Stimulated activated CD4-positive, alpha-beta T cell treated with anti-CD3 and anti-CD28 coated beads, TNF-alpha, amount 100 ng/mL, for 48 hours (primary cell): ENCODE results near the gene PTPRM.

Experiments used
- DNase-seq, 3 donors: peaks; one replicate each; pipeline ENCODE4 v3.0.0-alpha.2; 2020; ENCODE audit warnings: low read depth in 3 of 3

PTPRM gene

DNA sequence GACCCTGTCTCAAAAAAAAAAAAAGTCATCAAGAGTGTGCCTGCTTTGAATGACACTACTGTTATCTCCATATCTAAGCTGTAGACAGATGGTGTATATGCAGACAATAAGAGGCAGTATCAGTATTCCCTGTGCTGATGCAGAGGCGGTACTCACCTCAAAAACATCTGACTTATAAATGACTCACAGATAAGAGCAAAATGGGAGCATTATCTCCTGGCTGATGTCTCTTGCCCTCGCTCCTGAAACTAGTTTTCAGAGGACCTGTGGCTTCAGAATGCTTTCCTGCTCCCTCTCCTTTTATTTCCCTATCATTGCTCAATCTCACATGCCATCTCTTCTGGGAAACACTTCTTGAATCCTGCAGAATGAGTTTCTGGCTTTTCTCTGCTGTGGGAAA, 289.6 kb downstream of the PTPRM start:
- no peak for DNase-seq

DNA sequence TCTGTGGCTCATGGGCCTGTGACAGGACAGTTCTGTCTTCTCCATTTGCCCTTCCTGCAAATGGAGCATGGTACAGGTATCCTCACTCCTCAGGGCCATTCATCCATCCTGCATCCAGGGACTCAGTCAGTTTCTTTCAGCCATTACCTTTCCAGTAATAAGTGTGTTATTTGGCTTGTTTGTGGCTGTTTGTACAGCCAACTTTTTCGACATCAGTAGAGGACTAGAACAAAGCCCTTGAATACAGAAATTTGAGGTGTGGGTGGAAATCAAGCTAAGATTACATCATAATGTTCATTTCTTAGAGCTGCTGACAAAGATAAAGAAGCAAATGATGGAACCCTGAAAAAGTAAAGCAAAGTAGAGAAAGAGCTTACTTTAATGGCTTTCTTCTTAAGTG, 290.4 kb downstream of the PTPRM start:
- no peak for DNase-seq

DNA sequence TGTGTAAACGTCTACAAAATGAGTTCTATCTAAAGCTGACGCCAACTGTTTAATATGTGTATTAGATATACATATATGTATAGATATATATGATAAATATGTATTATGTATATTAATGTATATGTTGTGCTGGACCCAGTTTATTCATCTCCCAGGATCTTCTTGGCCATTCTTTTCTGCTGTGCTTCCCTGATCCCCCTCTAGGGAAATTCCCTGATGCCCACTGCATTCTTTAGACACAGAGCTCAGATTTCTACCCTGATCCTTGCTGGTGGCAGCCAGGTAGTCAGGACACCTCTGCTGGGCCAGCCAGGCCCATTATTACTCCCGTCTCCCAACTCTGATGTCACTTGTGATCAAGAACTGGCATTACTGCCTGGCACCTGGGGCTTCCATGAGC, 292.0 kb downstream of the PTPRM start:
- DNase-seq = no peak

DNA sequence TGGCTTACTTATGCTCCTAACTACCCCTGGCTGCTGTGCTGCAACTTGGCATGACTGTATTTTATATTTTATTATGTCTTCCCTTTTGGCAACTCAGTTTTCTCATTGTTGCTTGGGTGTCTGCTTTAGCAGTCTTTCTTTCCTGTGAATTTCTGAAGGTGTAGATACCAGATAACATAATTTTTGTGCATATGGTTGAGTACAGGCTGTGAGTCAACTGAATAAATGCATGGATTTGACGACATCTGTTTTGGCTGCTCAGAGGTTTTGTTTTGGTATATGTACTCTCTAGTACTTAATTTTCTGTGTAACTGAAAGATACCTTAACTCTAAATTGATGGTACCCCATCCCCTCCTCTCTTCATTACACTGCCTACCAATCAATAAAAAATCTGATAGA, 303.1 kb downstream of the PTPRM start:
- no peak for DNase-seq

DNA sequence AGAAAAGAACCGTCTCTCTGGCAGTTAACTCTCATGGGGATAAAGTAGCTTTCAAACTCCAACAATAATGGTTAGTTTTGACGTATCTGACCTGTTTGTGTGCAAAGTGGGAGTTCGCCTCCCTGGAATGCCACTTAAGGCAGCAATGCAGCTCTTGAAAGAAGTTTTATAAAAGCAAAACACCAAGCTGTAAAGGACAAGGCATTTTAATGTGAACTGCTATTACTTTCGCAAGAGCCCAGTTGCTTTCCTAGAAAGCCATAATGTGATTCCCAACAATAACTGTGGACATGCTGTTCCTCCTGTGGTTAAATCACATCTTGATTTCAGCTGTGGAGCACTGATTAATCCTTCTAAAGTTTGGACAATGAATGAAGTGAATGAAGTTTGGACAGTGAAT, 303.7 kb downstream of the PTPRM start:
- no peak for DNase-seq

DNA sequence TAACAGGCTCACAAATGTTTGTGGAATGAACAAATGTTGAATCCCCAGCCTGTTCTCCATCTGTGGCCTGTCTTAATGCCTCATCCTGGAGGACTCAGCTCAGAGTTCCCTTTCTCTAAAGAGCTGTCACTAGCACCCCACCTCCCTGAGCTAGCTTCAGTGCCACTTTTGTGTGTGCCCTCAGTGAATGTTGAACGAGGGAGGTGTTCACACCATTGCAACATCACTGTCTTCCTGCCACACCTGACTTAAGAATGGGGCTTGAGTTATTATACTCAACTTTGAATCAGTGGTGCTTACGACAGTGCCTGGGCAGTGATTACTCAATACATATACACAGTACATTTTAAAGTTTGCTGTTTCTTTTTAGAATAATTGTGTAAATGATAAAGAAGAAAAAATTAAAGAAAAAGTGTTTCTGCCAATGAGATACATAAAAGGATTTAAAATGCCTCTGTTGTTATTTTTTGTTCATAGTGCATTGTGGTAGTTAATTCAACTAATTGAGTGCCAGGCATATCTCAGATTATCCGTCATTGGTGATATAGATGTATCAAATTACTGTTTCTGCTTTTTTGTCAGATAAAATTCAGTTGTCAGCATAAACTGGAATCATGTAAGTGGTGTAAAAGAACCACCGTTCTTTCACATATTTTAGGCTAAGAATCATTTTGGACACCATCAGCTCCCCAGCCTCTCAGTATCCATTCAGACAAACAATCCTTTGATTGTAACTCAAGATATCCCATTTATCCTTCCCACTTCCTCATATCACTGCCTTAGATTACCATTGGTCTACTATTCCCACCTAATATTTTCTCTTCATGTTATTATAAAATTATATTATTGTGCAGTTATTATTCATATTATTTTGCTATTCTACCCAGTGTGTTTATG, 304.7 kb downstream of the PTPRM start:
- DNase-seq = no peak

DNA sequence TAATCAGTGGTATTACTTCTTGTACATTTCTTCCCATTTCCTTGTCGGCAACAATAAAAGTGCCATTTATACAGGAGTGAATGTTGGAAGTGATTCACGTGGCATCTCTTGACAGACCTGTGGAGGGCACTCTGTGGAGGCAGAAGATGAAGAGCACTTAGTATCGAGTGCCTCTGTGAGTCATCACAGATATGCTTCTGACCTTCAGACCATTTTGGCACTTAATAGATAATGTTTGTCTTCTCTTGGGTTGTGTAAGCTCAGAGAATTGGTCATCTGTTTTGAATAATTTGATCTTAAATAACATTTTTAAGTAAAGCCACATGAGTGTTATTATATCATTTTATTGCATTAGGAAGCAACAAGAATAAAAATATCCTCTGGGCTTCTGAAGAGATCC, 305.5 kb downstream of the PTPRM start:
- DNase-seq = no peak

DNA sequence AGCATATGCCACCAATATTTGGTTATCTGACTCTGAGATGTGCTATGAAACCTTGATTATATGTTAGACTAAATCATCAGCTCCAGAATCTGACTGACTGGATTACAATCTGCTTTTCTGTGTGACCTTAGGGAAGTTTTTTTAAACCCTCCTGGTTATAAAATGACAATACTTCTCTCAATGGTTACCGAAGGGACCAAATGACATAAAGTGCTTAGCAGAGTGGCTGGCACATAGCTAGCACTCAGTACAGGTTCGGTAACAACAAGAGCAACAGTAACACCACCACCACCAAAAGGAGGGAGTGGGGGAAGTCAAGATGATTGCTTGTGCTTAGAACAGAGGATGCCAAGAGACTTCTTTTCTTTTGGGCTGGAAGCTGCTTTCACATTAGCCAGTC, 306.2 kb downstream of the PTPRM start:
- DNase-seq = no peak

- DNase-seq = no peak
Observed at GRCh38 chr18:7876354-7877104, 309.4 kb downstream of the PTPRM start.

GRCh38 chr18:7877609-7878008, 310.5 kb downstream of the PTPRM start:
- no peak for DNase-seq

GRCh38 chr18:7878265-7879211, 311.4 kb downstream of the PTPRM start:
- no peak for DNase-seq

- DNase-seq = no peak
Observed at GRCh38 chr18:7879717-7880116, 312.6 kb downstream of the PTPRM start.

DNA sequence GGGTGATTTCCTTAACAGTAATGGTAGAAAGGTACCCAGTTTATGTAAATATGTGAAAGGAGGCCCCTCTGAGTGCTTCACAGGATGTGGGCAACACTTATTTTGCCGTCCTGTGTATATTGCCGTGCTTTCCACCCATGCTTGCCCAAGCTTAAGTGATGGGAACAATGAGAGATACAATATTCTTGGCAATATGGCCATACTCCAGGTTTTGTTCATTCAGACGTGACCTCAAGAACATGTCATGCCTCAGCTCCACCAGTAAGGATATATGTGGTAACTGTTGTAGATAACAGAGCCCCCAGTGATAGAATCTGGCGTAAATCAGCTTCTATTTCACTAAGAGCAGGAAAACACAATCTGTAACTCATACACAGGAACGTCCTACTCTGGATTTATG, 318.7 kb downstream of the PTPRM start:
- DNase-seq = no peak

DNA sequence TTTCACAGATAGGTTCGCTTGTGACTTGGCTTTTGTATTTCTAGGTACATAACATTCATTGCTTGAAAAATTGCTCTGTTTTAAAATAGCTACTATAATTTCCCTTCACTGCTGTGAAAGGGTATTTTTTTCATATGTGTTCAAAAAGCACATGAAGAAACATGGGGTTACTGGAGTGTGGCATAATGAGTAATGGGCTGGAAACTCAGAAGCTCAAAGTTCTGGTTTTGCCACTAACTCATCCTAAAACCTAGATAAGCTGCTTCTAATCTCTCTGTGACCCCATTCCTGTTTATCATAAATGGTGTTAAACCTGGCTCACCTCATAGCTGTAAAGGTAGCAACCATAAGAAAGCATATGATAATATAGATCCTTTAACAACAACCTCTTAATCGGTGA, 319.3 kb downstream of the PTPRM start:
- DNase-seq = no peak

GRCh38 chr18:7889515-7889914, 322.4 kb downstream of the PTPRM start:
- DNase-seq = no peak

- no peak for DNase-seq
Observed at GRCh38 chr18:7890075-7890474, 323.0 kb downstream of the PTPRM start.

DNA sequence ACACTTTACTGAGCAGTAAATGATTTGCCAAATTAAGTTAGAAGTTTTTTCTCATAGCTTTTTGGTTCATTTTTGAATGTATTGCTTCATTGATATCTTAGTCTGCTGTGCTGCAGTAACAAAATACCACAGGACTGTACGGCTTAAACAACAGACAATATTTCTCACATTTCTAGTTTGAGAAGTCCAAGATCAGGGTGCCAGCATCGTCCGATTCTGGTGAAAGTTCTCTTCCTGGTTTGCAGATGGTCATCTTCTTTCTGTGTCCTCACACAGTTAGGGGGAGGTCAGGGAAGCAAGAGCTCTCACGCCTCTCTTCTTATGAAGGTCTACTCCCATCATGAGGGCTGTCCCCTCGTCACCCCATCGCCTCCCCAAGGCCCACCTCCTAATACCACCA, 325.4 kb downstream of the PTPRM start:
- DNase-seq = no peak

GRCh38 chr18:7894592-7894991, 327.5 kb downstream of the PTPRM start:
- no peak for DNase-seq

DNA sequence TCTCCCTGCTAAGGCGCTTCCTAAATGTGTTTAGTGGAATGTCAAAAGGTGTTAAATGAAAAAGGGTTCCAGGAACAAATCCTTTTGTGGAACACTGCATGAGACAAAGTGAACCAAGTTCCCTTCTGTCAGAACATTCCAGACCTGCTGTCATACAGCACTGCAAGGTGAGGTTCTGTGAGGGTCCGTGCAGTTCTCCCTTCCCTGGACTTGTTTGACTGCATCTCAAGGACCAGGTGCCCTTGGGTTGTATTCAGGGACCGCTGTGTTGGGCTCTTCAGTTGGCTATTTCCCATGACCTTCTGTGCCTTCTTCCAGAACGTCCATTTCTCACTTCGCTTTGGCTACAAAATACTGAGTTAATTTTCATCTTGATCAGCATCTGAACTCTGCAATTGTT, 328.2 kb downstream of the PTPRM start:
- DNase-seq = no peak

DNA sequence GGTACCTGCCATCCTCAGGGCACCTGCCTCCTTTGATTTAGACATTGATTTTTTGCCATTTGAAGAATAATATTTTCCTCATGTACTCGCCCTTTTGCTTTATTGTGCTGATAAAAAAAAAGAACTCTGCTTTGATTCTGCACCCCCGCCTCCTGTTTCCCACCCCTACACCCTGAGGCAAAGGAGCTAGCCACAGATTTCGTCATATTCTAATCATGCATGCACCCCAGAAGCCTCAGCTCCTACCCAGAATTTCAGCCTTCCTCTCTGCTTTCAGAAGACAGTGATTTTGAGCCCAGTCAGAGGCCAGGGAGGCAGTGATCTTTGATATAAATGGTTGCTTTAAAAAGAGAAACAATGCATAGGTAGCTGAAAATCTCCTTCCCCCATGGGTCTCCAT, 329.0 kb downstream of the PTPRM start:
- DNase-seq = no peak

DNA sequence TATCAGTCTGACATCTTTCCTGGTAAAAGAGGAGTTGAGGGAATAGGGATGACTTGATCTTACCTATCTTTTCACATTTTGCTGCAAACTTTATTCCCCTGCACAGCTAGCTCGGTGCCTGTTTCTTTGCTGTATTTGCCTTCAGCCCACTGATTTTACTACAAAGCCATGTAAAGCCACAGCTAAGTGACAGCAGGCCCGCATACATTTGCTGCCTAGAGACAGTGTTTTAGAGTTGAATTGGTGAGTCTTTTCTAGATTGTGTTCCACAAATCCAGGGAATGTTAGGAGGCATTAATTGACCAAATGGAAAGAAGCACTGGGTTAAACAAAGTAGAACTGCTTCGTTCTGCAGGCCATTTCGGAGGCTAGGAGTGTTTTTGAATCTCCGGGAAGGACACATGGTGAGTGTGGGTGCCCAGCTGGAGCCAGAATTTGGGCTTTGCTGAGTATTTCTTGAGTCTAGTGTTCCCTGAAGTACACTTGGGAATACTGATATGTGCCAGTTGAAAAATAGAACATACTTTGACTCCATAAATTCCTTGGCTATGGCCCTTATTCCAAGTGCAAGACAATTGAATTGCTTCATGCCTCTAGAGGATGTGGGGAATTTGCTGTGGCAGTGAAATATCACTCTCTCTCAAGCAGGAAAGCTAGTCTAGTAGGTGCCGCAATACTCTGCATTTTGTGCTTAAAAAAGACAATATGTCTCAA, 329.8 kb downstream of the PTPRM start:
- no peak for DNase-seq
